AG09309 (cell line): Measurements from ENCODE around the gene GDF10.

Source experiments
- DNase-seq: peaks from one replicate; pipeline ENCODE4 v3.0.0-alpha.2; 2010; ENCODE audit warnings: low read depth
- H3K4me3 ChIP-seq: 2 replicates; pipeline ENCODE4 v1.5.1; 2011; ENCODE audit warnings: mild to moderate bottlenecking, low read depth, low read length, moderate library complexity; ENCODE audit not compliant: control insufficient read depth
- TF ChIP-seq, protein P1 (sequence below): IDR thresholded peaks from 2 replicates; pipeline ENCODE4 v1.5.1; 2011; ENCODE audit warnings: mild to moderate bottlenecking, low read depth, low read length, inconsistent platforms; ENCODE audit not compliant: insufficient read depth, control insufficient read depth; ENCODE audit errors: missing control alignments

GDF10 gene

DNA sequence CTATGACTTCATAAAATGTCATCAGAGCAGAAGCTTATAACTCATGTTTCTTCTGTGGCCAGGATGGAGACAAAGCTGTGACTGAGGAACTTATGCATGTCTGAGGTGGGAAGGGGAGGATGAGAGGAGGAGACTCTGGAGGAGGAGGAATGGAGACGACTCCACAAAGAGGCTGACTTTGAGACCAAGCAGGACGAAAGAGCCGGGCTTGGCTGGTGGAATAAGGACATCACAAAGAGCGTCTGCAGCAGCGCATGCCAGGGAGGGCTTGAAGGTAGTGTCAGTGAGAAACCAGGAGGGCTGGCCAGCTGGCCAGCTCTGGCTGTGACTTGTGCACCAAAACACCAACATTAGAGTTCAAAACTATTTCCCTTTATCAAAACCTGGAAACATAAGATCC lies 16.1 kb downstream of the GDF10 start:
- TF ChIP-seq, protein P1, sequence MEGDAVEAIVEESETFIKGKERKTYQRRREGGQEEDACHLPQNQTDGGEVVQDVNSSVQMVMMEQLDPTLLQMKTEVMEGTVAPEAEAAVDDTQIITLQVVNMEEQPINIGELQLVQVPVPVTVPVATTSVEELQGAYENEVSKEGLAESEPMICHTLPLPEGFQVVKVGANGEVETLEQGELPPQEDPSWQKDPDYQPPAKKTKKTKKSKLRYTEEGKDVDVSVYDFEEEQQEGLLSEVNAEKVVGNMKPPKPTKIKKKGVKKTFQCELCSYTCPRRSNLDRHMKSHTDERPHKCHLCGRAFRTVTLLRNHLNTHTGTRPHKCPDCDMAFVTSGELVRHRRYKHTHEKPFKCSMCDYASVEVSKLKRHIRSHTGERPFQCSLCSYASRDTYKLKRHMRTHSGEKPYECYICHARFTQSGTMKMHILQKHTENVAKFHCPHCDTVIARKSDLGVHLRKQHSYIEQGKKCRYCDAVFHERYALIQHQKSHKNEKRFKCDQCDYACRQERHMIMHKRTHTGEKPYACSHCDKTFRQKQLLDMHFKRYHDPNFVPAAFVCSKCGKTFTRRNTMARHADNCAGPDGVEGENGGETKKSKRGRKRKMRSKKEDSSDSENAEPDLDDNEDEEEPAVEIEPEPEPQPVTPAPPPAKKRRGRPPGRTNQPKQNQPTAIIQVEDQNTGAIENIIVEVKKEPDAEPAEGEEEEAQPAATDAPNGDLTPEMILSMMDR = no peak
- H3K4me3 ChIP-seq = no peak overlapping the region
- DNase-seq = no peak

DNA sequence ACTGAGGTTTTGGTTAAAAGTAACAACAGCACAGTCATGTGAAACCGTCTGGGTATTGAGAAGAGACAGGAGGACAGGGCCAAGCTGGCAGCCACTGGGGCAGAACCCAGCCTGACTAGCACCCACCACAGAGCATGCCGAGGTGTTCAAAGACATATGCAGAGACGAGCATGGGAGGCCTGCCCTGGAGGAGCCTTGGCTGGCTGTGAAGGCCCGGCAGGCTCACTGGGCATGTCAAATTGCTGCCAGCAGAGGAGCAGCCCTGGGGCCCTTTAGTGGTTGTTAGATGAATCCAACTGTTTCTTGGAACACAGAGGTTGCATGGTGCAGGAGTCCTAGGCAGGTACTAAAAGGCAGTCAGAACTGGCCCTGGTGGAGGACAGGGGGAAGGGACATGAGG lies 17.3 kb downstream of the GDF10 start:
- no peak overlapping the region for H3K4me3 ChIP-seq
- TF ChIP-seq, protein P1 = no peak
- DNase-seq = no peak

DNA sequence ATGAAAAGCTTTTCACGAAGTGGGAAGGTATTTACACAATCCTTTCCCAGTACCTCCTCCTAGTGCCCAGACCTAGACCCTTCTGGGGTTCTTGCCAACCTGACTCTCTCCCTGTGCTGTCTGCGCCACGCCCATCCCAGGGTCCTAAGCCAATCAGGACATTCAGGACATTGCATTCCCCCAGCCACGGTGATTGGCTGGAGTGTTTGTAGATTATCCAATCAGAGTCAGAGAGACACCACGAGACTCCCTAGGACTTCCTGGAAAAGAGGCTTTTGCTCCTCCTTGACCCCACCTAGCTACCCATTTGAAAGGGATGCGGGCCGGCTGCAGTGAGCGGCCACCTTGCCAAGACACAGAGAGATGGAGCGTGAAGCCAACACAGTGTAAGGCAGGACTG lies 18.7 kb downstream of the GDF10 start:
- TF ChIP-seq, protein P1 = no peak
- no peak overlapping the region for H3K4me3 ChIP-seq
- DNase-seq = no peak

DNA sequence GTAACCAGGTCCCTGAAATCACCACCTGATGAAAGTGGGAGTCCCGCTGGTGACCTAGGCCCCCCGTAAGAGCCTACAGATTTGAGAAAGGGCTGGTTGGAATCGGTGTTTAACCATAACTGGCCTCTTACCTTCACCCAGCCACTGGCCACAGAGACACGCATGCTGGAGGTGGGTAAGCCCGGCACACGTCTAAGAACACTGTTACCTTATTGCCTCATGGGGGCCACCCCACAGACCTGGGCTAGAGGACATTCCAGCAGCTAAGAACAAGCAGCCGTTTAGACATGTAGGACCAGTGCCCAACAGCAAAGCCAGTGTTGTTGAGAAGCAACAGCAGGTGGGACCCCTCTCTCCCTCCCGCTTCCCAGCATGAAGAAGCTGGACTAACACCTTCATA lies 19.8 kb downstream of the GDF10 start:
- TF ChIP-seq, protein P1 = no peak
- no peak for DNase-seq
- no peak overlapping the region for H3K4me3 ChIP-seq

DNA sequence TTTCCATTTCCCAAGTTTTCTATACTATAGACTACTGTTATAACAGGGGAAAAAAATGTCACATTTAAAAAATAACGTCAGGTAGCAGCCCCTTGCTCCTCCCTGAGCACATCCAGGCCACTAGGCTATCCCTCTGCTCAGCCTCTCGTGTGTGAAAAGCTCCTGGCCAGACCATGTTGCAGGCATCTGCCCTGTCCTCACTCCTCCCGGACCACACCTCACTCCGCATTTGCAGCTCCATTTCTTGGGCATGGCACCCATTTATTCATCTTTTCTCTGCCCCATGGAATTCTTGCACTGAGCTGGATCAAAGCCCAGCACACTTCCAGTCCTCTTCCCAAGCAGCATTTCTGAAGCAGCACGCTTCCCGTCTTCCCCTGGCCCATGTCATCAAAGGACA lies 20.8 kb downstream of the GDF10 start:
- H3K4me3 ChIP-seq = no peak overlapping the region
- TF ChIP-seq, protein P1 = no peak
- no peak for DNase-seq

DNA sequence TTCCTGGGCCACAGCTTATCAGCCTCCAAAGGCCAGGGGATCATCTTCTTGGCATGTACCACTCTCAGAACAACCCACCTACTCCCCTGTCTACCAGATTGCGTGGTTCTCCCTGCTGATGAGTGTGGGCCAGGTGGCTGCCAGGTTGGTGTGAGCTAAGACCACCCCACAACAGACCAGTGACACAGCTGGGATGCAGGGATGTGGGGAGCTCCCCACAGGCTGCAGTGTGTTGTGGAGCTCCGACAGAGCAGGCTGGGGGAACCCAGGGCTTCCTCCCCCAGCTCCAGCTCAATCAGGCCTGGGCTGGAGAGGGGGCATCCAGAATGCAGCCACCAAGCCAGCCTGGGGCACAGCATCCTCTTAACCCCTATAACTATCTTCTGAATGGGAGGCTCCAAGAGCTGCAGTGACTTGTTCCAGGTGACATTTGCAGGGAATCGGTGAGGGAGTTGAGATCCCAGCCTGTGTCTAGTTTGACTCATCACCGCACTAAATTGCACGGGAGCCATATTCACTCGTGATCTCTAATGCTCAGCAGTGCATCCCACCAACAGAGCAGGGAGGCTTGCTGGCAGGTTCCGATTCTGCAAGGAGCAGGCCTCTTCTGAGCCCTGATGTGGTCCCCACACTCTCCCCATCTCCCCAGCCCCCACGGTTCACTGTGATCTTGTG lies 21.7 kb downstream of the GDF10 start:
- no peak overlapping the region for H3K4me3 ChIP-seq
- TF ChIP-seq, protein P1 = no peak
- DNase-seq = no peak
